BLaER1 treated with 17β-estradiol and CSF1 and Interleukin-3, amounts not matched to agents 10 nM and 100 nM (cell line): Measurements from ENCODE around the gene ANO6.

ENCODE experiments used
- H3K27ac ChIP-seq, 11 experiments: shearing (Covaris generic); formaldehyde crosslinking; 2 replicates each; pipeline ENCODE4 v1.8.1; 2022
- H3K27me3 ChIP-seq, 11 experiments: shearing (Covaris generic); formaldehyde crosslinking; 2 replicates each; pipeline ENCODE4 v1.8.1; 2022
- H3K36me3 ChIP-seq, 11 experiments: shearing (Covaris generic); formaldehyde crosslinking; 2 replicates each; pipeline ENCODE4 v1.8.1; 2022
- H3K4me1 ChIP-seq, 10 experiments: shearing (Covaris generic); formaldehyde crosslinking; 2 replicates each; pipeline ENCODE4 v1.8.1; 2022
- H3K4me2 ChIP-seq, 11 experiments: shearing (Covaris generic); formaldehyde crosslinking; 2 replicates each; pipeline ENCODE4 v1.8.1; 2022
- H3K4me3 ChIP-seq, 10 experiments: shearing (Covaris generic); formaldehyde crosslinking; 2 replicates each; pipeline ENCODE4 v1.8.1; 2022
- H3K9ac ChIP-seq, 11 experiments: shearing (Covaris generic); formaldehyde crosslinking; 2 replicates each; pipeline ENCODE4 v1.8.1; 2022
- H3K9me3 ChIP-seq, 11 experiments: shearing (Covaris generic); formaldehyde crosslinking; replicated peaks in 1 of 11; 2 replicates each; pipeline ENCODE4 v1.8.1; 2022
- H4K20me1 ChIP-seq, 11 experiments: shearing (Covaris generic); formaldehyde crosslinking; 2 replicates each; pipeline ENCODE4 v1.8.1; 2022
- Cebpa-rat ChIP-seq, 11 experiments: shearing (Covaris generic); IDR thresholded peaks; 2 replicates each; pipeline ENCODE4 v1.8.1; 2022

The ANO6 gene

GRCh38 chr12:45339035-45339434 lies 123.1 kb downstream of the ANO6 start:
- no peak for TF ChIP-seq Cebpa-rat (IDR thresholded peaks at IDR 0.05)
- no peak overlapping the region for H3K9ac ChIP-seq

GRCh38 chr12:45342171-45342570 lies 126.3 kb downstream of the ANO6 start:
- no peak for TF ChIP-seq Cebpa-rat (IDR thresholded peaks at IDR 0.05)
- Histone ChIP-seq H3K4me1 (no peaks in the 10 kb centered on the region), H3K4me3 (no peak overlapping the region), H3K9ac (no peak overlapping the region), H3K36me3 (peaks cover 8 to 53% (median 27%) of the 10 kb centered on the region in 11 experiments; a peak in 18 of 22 replicates), H3K4me2 (no peak overlapping the region), H3K9me3 (no peaks in the 10 kb centered on the region), H4K20me1 (no peaks in the 10 kb centered on the region; a peak in 1 of 22 replicates), H3K27me3 (no peaks in the 10 kb centered on the region), H3K27ac (no peak overlapping the region)

More at GRCh38 chr12:45339035-45339434, 123.1 kb downstream of the ANO6 start:
- Histone ChIP-seq H3K9me3 (no peaks in the 10 kb centered on the region), H3K4me2 (no peak overlapping the region), H3K27ac (no peak overlapping the region), H3K36me3 (peaks cover 8 to 48% (median 27%) of the 10 kb centered on the region in 11 experiments; a peak in 19 of 22 replicates), H4K20me1 (no peaks in the 10 kb centered on the region; a peak in 1 of 22 replicates), H3K4me1 (no peaks in the 10 kb centered on the region), H3K4me3 (no peak overlapping the region), H3K27me3 (no peaks in the 10 kb centered on the region)

GRCh38 chr12:45342848-45343247 lies 127.0 kb downstream of the ANO6 start:
- Histone ChIP-seq H4K20me1 (no peaks in the 10 kb centered on the region; a peak in 1 of 22 replicates), H3K4me2 (no peak overlapping the region), H3K9me3 (no peaks in the 10 kb centered on the region), H3K4me1 (no peaks in the 10 kb centered on the region), H3K27ac (no peak overlapping the region), H3K27me3 (no peaks in the 10 kb centered on the region), H3K9ac (no peak overlapping the region), H3K36me3 (peaks cover 9 to 56% (median 28%) of the 10 kb centered on the region in 11 experiments; a peak in 21 of 22 replicates), H3K4me3 (no peak overlapping the region)
- TF ChIP-seq Cebpa-rat (IDR thresholded peaks at IDR 0.05): no peak

GRCh38 chr12:45343269-45344051 lies 127.6 kb downstream of the ANO6 start:
- Histone ChIP-seq H3K27ac (no peak overlapping the region), H3K4me1 (no peaks in the 10 kb centered on the region), H3K9me3 (no peaks in the 10 kb centered on the region), H3K4me3 (no peak overlapping the region), H3K36me3 (peaks cover 15 to 62% (median 34%) of the 10 kb centered on the region in 11 experiments), H4K20me1 (no peaks in the 10 kb centered on the region; a peak in 1 of 22 replicates), H3K9ac (no peak overlapping the region), H3K27me3 (no peaks in the 10 kb centered on the region), H3K4me2 (no peak overlapping the region)
- TF ChIP-seq Cebpa-rat (IDR thresholded peaks at IDR 0.05): no peak

GRCh38 chr12:45348311-45348710 lies 132.4 kb downstream of the ANO6 start:
- peaks cover 46 to 91% (median 59%) of the 10 kb centered on the region in 11 experiments for H3K36me3 ChIP-seq
- H3K4me2 ChIP-seq: no peak overlapping the region
- peaks cover 0 to 15% (median 4%) of the 10 kb centered on the region in 11 experiments; a peak in 9 of 22 replicates for H3K9me3 ChIP-seq
- H3K4me1 ChIP-seq: no peaks in the 10 kb centered on the region
- TF ChIP-seq Cebpa-rat (IDR thresholded peaks at IDR 0.05): no peak
- H3K9ac ChIP-seq: no peak overlapping the region
- no peak overlapping the region for H3K4me3 ChIP-seq
- no peaks in the 10 kb centered on the region for H3K27me3 ChIP-seq
- no peak overlapping the region for H3K27ac ChIP-seq
- no peaks in the 10 kb centered on the region; a peak in 1 of 22 replicates for H4K20me1 ChIP-seq

GRCh38 chr12:45348986-45349385 lies 133.1 kb downstream of the ANO6 start:
- Histone ChIP-seq H3K4me3 (no peak overlapping the region), H3K4me1 (peaks cover 0 to 2% (median under 1%) of the 10 kb centered on the region in 10 experiments; a peak in 4 of 20 replicates), H3K9me3 (peaks cover 0 to 15% (median 4%) of the 10 kb centered on the region in 11 experiments; a peak in 9 of 22 replicates), H3K9ac (no peak overlapping the region), H3K27me3 (no peaks in the 10 kb centered on the region), H3K27ac (no peak overlapping the region), H3K4me2 (no peak overlapping the region), H3K36me3 (peaks cover 48 to 91% (median 61%) of the 10 kb centered on the region in 11 experiments), H4K20me1 (no peaks in the 10 kb centered on the region)
- TF ChIP-seq Cebpa-rat (IDR thresholded peaks at IDR 0.05): no peak

GRCh38 chr12:45349916-45350315 lies 134.0 kb downstream of the ANO6 start:
- no peak overlapping the region for H3K4me2 ChIP-seq
- peaks cover 0 to 10% (median 3%) of the 10 kb centered on the region in 10 experiments; a peak in 4 of 20 replicates for H3K4me1 ChIP-seq
- H3K9me3 ChIP-seq: peaks cover 0 to 15% (median 4%) of the 10 kb centered on the region in 11 experiments; a peak in 9 of 22 replicates
- no peak overlapping the region for H3K4me3 ChIP-seq
- TF ChIP-seq Cebpa-rat (IDR thresholded peaks at IDR 0.05): no peak
- H3K27me3 ChIP-seq: no peaks in the 10 kb centered on the region
- no peak overlapping the region for H3K9ac ChIP-seq
- no peak overlapping the region for H3K27ac ChIP-seq
- H4K20me1 ChIP-seq: no peaks in the 10 kb centered on the region
- peaks cover 50 to 91% (median 65%) of the 10 kb centered on the region in 11 experiments for H3K36me3 ChIP-seq

GRCh38 chr12:45350861-45351260 lies 135.0 kb downstream of the ANO6 start:
- Histone ChIP-seq H3K4me2 (no peak overlapping the region), H3K4me3 (no peak overlapping the region), H3K27me3 (no peaks in the 10 kb centered on the region), H3K36me3 (peaks cover 59 to 95% (median 68%) of the 10 kb centered on the region in 11 experiments), H4K20me1 (no peaks in the 10 kb centered on the region), H3K4me1 (peaks cover 0 to 10% (median 3%) of the 10 kb centered on the region in 10 experiments; a peak in 4 of 20 replicates), H3K9ac (no peak overlapping the region), H3K9me3 (peaks cover 0 to 15% (median 4%) of the 10 kb centered on the region in 11 experiments; a peak in 9 of 22 replicates), H3K27ac (no peak overlapping the region)
- TF ChIP-seq Cebpa-rat (IDR thresholded peaks at IDR 0.05): no peak

- Histone ChIP-seq H3K9me3 (peaks cover 0 to 15% (median 4%) of the 10 kb centered on the region in 11 experiments; a peak in 9 of 22 replicates), H3K4me3 (no peak overlapping the region), H3K27me3 (no peaks in the 10 kb centered on the region), H3K27ac (no peak overlapping the region), H3K9ac (no peak overlapping the region), H4K20me1 (no peaks in the 10 kb centered on the region), H3K4me1 (peaks cover 0 to 10% (median 3%) of the 10 kb centered on the region in 10 experiments; a peak in 4 of 20 replicates), H3K36me3 (peaks cover 58 to 97% (median 70%) of the 10 kb centered on the region in 11 experiments), H3K4me2 (no peak overlapping the region)
- no peak for TF ChIP-seq Cebpa-rat (IDR thresholded peaks at IDR 0.05)
Observed at GRCh38 chr12:45351921-45352670, 136.2 kb downstream of the ANO6 start.
